ENCODE data around the gene CA14.
"Not testable (repeated sequence)": the region's sequence is repeated elsewhere in the genome, so short reads cannot be mapped to it uniquely, and the experiment has no call there.

Gene CA14

GRCh38 chr1:150257624-150258585 is at the start of gene CA14:
TSS of gene CA14 (plus strand) at chr1:150257774. CDS start at chr1:150258129, 355 bp downstream.
- DNase-seq (ENCODE audit: low read depth), result no peak

DNA sequence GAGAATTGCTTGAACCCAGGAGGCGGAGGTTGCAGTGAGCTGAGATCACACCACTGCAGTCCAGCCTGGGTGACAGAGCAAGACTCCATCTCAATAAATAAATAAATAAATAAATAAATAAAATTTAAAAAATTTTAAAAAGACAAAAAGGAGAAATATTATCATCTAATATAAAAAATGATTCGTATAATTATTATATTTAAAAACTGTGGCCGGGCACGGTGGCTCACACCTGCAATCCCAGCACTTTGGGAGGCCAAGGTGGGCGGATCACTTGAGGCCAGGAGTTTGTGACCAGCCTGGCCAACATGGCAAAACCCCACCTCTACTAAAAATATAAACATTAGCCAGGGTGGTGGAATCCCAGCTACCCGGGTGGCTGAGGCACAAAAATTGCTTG is 49.1 kb upstream of the CA14 start:
- DNase-seq (ENCODE audit: low read depth), result not testable (repeated sequence)

GRCh38 chr1:150210091-150210490 is 47.5 kb upstream of the CA14 start:
- no peak for DNase-seq (ENCODE audit: low read depth)

GRCh38 chr1:150210706-150211105 is 46.9 kb upstream of the CA14 start:
- no peak for DNase-seq (ENCODE audit: low read depth)

- no peak for DNase-seq (ENCODE audit: low read depth)
These were observed 45.5 kb upstream of the CA14 start for GRCh38 chr1:150212070-150212469.

DNA sequence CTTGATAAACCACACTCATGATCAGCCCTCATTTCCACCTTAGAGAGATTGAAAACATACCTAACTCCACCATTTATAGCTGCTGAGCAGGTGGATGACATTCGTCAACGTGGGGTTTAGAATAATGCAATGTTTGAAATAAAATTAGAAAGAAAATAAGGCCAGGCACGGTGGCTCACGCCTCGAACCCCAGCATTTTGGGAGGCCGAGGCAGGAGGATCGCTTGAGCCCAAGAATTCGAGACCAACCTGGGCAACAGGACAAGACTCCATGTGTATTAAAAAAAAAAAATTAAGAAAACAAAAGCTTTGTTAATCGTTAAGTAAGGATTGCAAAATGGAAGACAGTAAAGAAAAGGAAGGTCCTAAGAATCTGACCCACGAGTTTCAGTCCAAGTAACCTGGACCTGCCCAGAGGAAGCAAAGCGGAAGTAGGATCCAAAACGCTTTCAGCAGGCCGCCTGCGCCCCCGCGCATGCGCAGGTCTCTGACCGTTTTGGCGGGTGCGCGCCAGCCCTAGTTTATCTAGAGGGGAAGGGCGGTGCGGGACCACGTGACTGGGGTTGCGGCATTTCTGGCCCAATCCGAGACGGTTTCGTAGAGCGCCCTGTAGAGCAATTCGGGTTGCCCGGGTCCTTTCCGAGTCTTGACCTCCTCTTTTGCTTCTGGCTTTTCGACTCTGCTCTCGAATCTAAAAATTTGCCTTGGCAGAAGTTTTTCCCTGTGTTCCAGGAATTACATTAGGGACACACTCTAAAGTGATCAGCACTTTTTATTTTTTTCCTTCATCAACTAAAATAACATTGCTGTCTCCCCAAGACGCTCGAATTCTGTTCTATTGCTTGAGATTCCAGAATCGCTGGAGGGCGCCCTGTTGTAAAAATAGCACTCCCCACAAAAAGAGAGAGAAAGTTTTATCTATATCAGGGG is 44.1 kb upstream of the CA14 start:
- peak; percentile 90 for DNase-seq (ENCODE audit: low read depth)

GRCh38 chr1:150214099-150214756 is 43.3 kb upstream of the CA14 start:
- not testable (repeated sequence) for DNase-seq (ENCODE audit: low read depth)

GRCh38 chr1:150215855-150216254 is 41.7 kb upstream of the CA14 start:
- not testable (repeated sequence) for DNase-seq (ENCODE audit: low read depth)

DNA sequence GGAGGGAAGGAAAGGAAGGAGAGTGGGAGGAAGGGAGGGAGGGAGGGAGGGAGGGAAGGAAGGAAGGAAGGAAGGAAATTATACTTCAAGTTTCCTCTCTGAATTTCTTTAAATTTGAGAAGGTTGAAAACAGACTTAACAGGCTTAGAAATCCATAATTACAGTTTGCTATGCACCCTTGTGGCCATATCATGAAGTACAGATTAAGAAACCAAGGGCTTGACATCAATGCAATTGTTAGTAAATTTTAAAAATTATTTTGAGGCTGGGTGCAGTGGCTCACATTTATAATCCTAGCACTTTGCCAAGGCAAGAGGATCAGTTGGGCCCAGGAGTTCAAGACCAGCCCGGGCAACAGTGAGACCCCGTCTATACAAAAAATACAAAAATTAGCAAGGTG is 36.0 kb upstream of the CA14 start:
- DNase-seq (ENCODE audit: low read depth), result no peak

DNA sequence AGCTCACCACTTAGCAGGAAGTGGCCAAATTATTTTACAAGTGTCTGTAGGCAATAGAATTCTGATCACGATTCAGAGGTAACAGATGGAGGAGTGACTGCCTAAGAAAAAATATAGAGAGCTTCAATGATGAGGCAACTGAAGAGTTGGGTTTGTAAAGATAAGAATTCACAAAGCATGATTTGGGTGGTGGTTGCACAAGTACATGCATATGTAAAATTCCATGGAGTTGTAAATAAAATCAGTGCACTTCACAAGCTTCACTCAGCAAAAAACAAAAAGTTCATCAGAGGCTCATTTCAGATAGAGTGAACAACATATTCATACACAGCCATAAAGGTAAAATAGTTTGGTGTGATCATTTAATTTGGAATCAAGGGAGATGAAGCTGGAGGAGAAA is 32.6 kb upstream of the CA14 start:
- DNase-seq (ENCODE audit: low read depth), result no peak

GRCh38 chr1:150225546-150225945 is 32.0 kb upstream of the CA14 start:
- DNase-seq (ENCODE audit: low read depth), result no peak

DNA sequence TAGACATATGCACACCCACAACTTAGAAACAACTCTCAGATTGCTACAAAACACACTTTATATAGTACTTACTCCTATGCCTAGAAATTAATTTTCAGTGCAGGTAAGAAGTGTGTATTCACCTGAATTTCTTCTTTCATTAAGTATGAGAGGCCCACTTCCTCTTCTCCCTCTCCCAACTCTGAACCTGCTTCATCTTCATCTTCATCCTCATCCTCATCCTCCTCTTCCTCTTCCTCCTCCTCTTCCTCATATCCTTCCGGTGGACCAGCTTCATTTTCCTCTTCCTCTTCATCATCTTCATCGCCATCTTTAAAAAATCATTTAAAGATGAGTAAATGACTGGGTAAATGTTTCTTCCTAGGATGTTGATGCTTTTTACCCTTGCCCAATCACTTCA is 31.1 kb upstream of the CA14 start:
- DNase-seq (ENCODE audit: low read depth), result no peak

DNA sequence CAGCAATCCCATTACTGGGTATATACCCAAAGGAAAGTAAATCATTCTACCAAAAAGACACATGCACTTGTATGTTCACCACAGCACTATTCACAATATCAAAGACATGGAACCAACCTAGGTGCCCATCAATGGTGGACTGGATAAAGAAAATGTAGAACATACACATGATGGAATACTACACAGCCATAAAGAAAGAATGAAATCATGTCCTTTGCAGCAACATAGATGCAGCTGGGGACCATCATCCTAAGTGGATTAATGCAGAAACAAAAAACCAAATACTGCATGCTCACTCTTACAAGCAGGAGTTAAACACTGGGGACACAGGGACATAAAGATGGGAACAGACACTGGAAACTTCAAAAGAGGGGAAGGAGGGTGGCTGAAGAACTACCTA is 30.3 kb upstream of the CA14 start:
- no peak for DNase-seq (ENCODE audit: low read depth)

DNA sequence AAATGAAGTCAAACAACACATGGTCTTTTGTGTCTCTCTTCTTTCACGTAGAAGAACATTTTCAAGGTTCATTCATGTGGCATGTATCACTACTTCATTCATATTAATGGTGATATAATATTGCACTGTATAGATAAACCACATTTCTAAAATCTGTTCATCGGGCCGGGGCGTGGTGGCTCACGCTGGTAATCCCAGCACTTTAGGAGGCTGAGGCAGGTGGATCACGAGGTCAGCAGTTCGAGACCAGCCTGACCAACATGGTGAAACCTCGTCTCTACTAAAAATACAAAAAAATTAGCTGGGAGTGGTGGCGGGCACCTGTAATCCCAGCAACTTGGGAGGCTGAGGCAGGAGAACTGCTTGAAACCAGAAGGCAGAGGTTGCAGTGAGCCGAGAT is 29.3 kb upstream of the CA14 start:
- not testable (repeated sequence) for DNase-seq (ENCODE audit: low read depth)

DNA sequence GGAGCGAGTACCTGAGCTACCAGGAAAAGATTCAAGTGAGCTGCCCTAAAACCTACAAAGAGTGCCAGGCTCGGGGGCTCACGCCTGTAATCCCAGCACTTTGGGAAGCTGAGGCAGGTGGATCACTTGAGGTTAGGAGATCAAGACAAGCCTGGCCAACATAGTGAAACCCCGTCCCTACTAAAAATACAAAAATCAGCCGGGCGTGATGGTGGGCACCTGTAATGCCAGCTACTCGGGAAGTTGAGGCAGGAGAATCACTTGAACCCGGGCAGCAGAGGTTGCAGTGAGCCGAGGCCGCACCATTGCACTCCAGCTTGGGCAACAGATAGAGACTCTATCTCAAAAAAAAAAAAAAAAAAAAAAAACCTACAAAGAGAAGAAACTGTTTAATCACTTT is 24.7 kb upstream of the CA14 start:
- not testable (repeated sequence) for DNase-seq (ENCODE audit: low read depth)

DNA sequence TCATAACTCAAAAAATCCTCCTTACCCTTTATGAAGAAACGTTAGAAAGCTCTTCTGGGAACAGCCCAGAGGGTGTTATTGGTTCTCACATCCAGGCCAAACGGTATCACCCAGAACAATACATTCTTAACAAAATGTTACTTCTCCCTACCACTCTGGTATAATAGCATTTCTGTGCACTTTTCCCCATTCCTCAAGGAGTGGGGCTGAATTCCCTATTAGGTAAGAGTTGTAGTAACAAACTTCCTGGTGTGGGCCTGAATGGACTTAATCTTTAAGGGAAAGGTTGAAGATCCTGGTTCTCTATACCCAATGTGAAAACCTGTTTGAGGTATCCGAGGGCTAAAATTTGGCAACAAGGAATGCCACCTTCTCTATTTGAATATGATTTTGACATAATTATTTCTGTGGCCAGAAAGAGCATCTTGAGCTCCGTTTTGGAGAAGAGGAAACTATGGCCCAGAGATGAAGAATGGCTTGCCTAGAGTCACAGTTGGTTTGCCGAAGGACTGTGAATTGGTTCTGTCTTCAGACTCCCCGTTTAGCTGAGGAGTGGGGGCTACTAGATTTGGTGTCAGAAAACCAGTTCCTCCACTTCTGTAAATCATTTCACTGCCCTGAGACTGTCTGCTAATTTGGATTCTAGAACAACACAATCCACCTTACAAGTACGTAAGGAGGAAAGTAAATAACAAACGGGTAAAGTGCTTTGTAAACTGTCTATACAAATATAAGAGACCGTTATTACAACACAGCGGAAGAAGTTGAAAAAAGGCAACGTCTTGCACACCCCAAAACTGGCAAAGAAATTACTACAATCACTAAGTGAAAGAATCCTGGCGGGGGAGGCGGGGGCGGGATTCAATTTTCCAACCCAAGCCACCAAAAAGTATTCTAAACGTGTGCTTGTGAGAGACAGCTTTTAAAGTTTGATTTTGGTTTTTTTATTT is 23.9 kb upstream of the CA14 start:
- no peak for DNase-seq (ENCODE audit: low read depth)

DNA sequence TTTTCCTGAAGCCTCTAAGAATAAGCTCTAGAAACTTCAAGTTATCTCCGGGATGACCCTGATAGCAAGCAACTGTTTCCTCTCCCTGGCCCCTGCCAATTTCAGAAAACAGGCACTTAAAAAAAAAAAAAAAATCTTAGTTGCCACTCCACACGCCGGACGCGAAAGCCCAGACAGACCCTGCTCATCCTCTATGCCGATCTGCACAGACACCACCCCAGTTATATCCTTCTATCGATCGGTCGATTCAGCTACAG is 23.3 kb upstream of the CA14 start:
- no peak for DNase-seq (ENCODE audit: low read depth)

DNA sequence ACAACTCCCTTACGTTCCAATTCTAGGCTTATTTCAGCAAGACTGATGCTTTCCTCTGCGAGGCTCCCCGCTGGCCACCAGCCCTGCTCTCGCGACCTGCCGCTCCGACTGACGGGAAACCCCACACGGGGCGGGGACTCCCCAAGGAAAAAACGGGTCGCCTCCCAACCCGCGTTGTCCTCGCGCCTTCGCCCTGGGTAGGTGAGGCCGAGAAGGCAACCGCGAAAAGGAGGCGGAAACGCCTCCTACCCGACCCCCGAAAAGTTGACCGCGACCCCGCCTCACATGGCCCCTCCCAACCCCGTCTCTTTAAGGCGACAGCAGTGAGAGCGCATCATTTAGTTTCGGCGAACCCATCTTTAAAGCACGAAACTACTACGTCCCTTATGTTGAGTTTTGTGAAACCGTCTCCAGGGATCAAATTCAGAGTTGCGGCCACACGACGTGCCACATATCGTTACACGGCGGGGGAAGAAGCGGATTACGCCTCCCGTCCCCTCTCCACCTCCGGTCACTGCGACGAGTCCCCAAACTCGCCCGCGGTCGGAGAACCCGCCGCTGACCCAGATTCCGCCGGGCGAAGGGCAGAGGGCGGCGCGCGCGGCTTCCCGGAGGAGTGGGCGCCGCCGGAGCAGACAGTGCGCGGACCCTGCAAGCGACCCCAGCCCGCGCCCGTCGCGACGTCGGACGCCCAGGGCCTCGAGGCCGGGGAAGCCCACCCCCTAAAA is 22.8 kb upstream of the CA14 start:
- DNase-seq (ENCODE audit: low read depth), result peak; percentile 33

GRCh38 chr1:150235294-150235851 is 22.2 kb upstream of the CA14 start:
- no peak for DNase-seq (ENCODE audit: low read depth)
